Body of pancreas (tissue), 4 donors: ENCODE data around the gene NPHP4.

Experiments
- CTCF ChIP-seq, 7 experiments: fragments of 450-650 bp in 4 of 7; fragments of 200-600 bp in 3 of 7; sonication (generic) in 3 of 7; IDR thresholded peaks; one replicate each; pipeline ENCODE4 v1.5.1; 2016 to 2019; ENCODE audit warnings: antibody characterized with exemption in 7 of 7
- POLR2A ChIP-seq, 3 donors: fragments of 450-650 bp; IDR thresholded peaks; one replicate each; pipeline ENCODE4 v1.6.1; 2016; ENCODE audit warnings: antibody characterized with exemption in 3 of 3, mild to moderate bottlenecking in 2 of 3

GRCh38 chr1:6013491-6013890 lies 21.3 kb upstream of the NPHP4 start:
- TF ChIP-seq CTCF (IDR thresholded peaks at IDR 0.05) = no peak
- no peak for TF ChIP-seq POLR2A (IDR thresholded peaks at IDR 0.05)
